HL-60/S4 treated with phorbol 12-myristate 13-acetate at 8.2 ng/mL for 4 days and 3 days (cell line): ENCODE measurements around the gene AKT1S1.

Experiments used
- in situ Hi-C: fragments of 300-500 bp; cut with MboI; formaldehyde crosslinking; loops from 2 replicates; pipeline ENCODE4 v1.15.0; 2022; ENCODE audit warnings: low sequenced_read_pairs

AKT1S1 gene

DNA sequence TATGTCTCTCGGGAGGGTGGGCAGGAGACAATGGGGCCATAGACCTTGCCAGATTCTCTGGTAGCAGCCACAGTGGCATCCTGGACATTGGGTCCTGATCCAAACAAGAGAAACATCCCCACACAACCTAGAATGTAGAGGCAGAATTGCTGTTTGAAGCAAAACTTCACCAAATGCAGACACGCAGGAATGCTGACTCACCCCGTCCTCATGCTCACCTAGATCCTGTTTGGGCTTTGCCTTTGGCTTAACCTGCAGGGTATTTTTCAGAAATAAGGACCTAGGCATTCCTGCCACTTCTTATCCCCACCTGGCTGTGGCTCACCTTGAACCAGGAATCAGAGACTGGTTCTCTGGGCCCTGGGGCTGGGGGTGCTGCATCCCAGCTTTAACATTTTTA lies 7.6 kb upstream of the AKT1S1 start:
- in situ Hi-C loops, result no loop called here

DNA sequence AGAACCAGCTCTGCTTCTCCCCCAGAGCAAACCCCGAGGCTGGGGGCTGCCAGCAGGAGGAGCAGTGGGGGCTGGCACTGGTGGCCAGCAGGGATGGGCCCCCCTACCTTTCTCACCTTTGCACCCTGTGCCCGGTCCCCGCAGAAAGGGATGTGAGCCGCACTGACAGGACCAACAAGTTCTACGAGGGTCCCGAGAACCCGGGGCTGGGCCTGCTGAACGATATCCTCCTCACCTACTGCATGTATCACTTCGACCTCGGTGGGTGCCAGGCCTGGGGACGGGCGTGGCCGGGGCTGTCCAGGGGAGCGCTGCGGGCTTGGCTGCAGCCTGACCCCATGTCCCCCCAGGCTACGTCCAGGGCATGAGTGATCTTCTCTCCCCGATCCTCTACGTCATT lies 7.0 kb upstream of the AKT1S1 start:
- in situ Hi-C loops, result no loop called here

- in situ Hi-C loops, result no loop called here
Observed at GRCh38 chr19:49883094-49883493, 5.9 kb upstream of the AKT1S1 start.

GRCh38 chr19:49882643-49883042 lies 5.5 kb upstream of the AKT1S1 start:
- in situ Hi-C loops, result no loop called here

- in situ Hi-C loops, result no loop called here
Observed at GRCh38 chr19:49881672-49882394, 4.7 kb upstream of the AKT1S1 start.

DNA sequence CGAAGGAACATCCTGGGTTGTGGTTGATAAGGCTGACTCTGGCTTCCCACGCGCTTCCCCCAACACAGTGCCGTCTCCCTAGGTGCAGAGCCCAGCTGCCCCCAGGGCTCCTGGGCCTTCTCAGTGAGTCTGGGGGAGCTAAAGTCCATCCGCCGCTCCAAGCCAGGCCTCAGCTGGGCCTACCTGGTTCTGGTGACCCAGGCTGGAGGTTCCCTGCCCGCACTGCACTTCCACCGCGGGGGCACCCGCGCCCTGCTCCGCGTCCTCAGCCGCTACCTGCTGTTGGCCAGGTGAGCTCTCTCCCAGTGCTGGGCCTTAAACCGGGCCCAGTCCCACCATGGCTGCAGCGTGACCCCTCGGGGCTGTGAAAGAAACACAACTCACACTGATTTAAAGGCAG lies 4.0 kb upstream of the AKT1S1 start:
- in situ Hi-C loops, result no loop called here

- in situ Hi-C loops, result no loop called here
Observed at GRCh38 chr19:49880162-49880869, 3.2 kb upstream of the AKT1S1 start.

- in situ Hi-C loops, result no loop called here
Observed at GRCh38 chr19:49879243-49879963, 2.2 kb upstream of the AKT1S1 start.

DNA sequence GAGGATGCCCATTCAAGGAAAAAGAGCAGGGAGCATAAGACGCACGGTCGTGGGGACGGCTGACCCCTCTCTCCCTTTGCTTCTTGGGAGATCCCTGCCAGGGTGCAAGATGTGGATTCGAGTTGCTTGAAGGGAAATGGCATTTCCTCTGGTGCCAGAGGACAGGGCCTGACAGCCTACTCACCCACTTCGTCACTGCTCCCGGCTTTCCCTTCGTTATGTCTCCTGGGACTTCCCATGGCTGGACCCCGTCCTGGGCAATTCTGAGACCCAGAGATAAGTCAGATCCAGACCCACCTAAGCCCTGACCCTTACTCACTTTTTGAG lies 1.6 kb upstream of the AKT1S1 start:
- in situ Hi-C loops, result no loop called here

GRCh38 chr19:49877879-49878743 lies 956 bp upstream of the AKT1S1 start:
- in situ Hi-C loops, result no loop called here

DNA sequence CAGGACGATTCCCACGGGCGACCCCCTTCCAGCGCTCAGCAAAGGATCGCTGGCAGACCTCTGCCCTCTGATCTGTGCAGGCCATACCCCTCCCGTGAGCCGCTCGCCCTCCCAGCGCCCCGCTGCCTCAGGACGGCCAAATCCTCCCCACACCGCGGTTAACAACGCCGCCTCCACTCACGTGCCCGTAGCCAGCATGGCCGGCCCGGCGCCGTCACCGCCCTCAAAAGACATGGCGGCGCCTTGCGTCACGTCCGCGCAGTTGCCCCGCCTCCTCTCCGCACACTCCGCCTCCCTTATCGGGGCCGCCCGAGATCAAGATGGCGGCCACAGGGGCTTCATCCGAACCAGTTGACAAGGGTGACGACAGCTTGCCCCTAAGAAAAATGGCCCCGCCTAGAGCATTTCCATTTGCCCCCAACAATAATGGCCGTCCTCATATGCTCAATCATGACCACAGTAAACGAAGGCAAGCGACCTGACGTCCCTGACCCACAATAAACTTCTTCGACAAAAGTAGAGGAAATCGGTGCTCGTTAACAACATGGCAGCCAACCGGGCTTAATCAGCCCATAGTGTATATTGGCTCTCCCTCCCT lies 634 bp downstream of the AKT1S1 start:
- in situ Hi-C loops, result no loop called here

GRCh38 chr19:49875857-49876421 lies 1.2 kb downstream of the AKT1S1 start:
- in situ Hi-C loops, result no loop called here

GRCh38 chr19:49875177-49875576 lies 2.0 kb downstream of the AKT1S1 start:
- in situ Hi-C loops, result no loop called here

GRCh38 chr19:49874503-49875157 lies 2.5 kb downstream of the AKT1S1 start:
- in situ Hi-C loops, result no loop called here

DNA sequence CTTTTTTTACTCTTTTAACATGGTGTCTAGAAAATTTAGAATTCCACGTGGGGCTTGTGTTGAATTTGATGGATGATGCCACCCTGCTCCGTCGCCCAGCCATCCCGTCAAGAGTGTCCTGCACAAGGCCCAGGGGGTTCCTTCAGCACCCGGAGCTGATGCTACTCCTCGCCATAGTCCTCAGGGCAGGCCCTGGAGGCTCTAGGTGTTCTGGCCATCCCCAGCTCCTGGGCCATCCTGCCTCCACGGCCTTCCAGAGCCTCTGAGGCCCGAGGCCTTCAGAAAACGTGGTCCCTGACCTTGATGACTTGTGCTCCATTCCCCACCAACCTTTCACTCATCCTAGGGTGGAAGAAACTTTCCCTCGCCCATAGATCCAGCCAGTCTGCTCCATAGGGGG lies 3.3 kb downstream of the AKT1S1 start:
- in situ Hi-C loops, result no loop called here

DNA sequence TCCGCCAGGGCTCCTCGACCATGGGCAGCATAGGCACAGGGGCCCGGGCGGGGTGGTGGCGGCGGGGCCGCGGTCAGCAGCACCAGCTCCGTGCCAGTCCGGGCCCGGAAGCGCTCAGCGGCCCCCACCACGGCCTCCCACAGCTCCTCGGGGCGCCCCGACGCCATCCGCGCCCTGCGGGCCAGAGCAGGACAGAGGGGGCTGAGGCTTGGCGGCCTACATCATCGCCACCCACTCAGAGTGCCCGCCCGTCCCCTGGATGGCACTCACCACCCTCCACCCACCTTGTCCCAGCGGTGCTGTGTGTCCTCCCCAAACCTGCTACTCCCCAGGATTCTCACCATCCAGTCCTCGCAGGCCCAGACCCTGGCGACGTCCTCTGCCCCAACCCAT lies 4.0 kb downstream of the AKT1S1 start:
- in situ Hi-C loops, result no loop called here

- in situ Hi-C loops, result no loop called here
Observed at GRCh38 chr19:49872245-49873128, 4.7 kb downstream of the AKT1S1 start.

DNA sequence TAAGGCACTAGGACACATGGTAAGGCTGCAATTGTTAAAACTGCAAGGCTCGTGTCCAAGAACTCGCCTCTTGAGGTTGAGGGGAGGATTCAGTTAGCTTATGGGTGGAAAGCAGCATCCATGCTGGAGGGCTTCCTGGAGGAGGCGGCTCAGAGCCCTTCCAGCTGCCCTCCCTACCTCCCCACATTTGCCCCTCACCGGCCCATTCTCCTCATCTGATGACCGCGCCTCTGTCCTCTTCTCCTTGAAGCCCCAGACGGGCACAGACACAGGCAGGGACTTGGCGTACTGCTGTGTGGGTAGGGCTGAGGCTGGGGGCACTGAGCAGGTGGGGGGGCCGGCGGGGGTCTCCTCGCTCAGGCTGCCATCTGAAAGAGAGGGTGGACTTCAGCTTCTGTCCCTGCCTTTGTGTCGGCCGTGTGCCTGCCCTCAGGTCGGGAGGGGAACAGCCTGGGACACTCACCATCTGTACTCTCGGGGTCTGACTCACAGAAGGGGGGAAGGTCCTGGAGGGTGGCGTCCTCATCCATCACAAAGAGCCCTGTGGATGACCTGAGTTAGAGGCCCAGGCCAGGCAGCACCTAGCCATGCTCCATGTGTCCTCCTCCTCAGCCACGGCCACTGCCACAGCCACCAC lies 5.7 kb downstream of the AKT1S1 start:
- in situ Hi-C loops, result no loop called here
